Thyroid gland (tissue), 4 donors: ENCODE results near the gene MRPS10.

Source experiments
- POLR2A ChIP-seq, 2 donors: fragments of 450-650 bp; IDR thresholded peaks; one replicate each; pipeline ENCODE4 v1.6.1; 2017; ENCODE audit warnings: antibody characterized with exemption in 2 of 2, mild to moderate bottlenecking in 2 of 2, moderate library complexity in 1 of 2
- TF ChIP-seq, protein P1 (sequence below), 6 experiments: fragments of 200-600 bp in 3 of 6; fragments of 450-650 bp in 3 of 6; sonication (generic) in 3 of 6; IDR thresholded peaks; one replicate each; pipeline ENCODE4 v1.5.1; 2016 to 2019; ENCODE audit warnings: antibody characterized with exemption in 6 of 6, mild to moderate bottlenecking in 2 of 6, inconsistent platforms in 1 of 6, moderate library complexity in 1 of 6

DNA sequence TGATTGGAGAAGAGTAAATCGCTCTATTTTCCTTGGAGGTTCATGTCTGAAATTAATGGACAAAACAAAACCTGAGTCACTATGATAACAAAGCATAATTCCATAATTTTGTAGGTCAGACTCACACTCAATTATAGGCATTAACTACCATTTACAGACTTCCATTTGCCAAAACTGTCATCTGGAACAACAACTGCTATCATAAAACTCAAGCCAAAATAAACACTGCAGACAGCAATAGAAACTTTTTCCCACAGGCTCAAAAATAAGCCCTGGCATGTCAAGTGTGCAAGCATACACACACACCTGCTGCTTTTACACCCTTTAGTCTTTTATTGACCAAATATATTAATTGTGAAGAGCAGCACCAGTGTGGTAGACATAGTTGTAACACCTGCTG lies 7.1 kb downstream of the MRPS10 start:
- TF ChIP-seq, protein P1, sequence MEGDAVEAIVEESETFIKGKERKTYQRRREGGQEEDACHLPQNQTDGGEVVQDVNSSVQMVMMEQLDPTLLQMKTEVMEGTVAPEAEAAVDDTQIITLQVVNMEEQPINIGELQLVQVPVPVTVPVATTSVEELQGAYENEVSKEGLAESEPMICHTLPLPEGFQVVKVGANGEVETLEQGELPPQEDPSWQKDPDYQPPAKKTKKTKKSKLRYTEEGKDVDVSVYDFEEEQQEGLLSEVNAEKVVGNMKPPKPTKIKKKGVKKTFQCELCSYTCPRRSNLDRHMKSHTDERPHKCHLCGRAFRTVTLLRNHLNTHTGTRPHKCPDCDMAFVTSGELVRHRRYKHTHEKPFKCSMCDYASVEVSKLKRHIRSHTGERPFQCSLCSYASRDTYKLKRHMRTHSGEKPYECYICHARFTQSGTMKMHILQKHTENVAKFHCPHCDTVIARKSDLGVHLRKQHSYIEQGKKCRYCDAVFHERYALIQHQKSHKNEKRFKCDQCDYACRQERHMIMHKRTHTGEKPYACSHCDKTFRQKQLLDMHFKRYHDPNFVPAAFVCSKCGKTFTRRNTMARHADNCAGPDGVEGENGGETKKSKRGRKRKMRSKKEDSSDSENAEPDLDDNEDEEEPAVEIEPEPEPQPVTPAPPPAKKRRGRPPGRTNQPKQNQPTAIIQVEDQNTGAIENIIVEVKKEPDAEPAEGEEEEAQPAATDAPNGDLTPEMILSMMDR (IDR thresholded peaks at IDR 0.05): no peak
- TF ChIP-seq POLR2A (IDR thresholded peaks at IDR 0.05): no peak
